ENCODE measurements around the gene NACC1. TPM values are rescaled to one million over a fixed set of nuclear protein-coding genes. Genes with fewer than 3 reads are reported as not detected.
A peak's percentile ranks its signal among the peaks of the same experiment; 100 is the strongest.

The NACC1 gene
- total and polyA plus RNA-seq, 2 experiments from 2014 or later: 11.1 to 35.0 TPM

DNA sequence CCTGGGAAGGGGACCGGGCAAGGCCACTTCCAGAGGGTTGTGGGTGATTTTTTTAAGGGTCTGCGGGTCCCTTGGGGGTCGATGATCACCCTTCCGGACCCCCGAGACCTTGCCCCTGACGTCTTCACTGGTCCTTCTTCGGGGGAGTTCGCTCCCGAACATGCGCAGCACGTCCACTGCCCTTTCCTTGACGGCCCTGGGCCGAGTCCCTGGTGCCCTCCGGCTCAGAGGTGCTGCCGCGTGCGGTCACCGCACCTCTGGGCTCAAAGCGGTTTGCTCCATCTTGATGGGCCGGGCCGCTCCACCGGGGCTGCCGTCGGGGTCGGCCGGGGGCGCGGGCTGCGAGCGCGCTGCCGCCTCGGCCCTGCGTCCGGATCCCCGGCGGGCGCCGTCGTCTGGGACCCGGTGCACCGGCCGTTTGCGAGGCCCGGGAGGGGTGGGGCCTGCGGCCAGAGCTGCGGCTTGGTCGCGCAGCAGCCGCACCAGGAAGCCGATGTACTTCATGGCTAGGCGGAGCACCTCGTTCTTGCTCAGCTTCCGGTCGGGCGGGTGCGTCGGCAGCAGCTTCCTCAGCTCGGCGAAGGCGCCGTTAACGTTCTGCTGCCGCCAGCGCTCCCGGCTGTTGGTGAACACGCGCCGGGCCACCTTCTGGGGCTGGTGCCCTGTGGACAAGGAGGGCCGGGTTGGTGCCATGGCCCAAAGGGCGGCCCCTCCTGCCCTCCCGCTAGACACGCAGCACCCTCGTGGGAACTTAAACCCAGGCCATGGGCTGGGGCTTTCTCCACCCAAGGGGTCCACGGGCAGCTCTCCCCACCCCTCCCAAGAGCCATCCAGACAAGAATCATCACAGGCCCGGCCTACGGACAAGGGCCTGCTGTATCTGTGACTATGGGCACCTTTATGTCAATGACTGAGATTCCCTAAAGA lies 18.7 kb upstream of the NACC1 start:
- peak; percentile 63 for DNase-seq (ENCODE audit: low spot score)
- H3K27me3 ChIP-seq: peaks cover 60% of the 10 kb centered on the region
- peak overlapping the region; percentile 71 for H3K4me2 ChIP-seq
- H3K27ac ChIP-seq: no peak overlapping the region
- H3K79me2 ChIP-seq: no peaks in the 10 kb centered on the region
- H3K9me2 ChIP-seq (replicated peaks; ENCODE audit: insufficient read depth): no peaks in the 10 kb centered on the region
- H3K9me3 ChIP-seq (ENCODE audit: low read depth): no peaks in the 10 kb centered on the region
- WGBS (ENCODE audit: low lambda C conversion rate, missing lambda C conversion rate): 28% methylated on average over 51 of the region's 77 CpGs
- H4K20me1 ChIP-seq (ENCODE audit: insufficient read depth, poor library complexity, severe bottlenecking): peaks cover 9% of the 10 kb centered on the region
- H2AFZ ChIP-seq: no peak overlapping the region
- peaks cover 46% of the 10 kb centered on the region for H3K4me1 ChIP-seq (ENCODE audit: insufficient read depth)
- H3K4me3 ChIP-seq: no peak overlapping the region
- no peaks in the 10 kb centered on the region for H3K36me3 ChIP-seq (replicated peaks; ENCODE audit: insufficient read depth, low read depth)
- TF ChIP-seq EZH2 (IDR thresholded peaks at IDR 0.05; ENCODE audit: borderline replicate concordance): peak; percentile 31
- no peak for TF ChIP-seq EZH2phosphoT487 (IDR thresholded peaks at IDR 0.05; ENCODE audit: low read depth, severe bottlenecking, unreplicated experiment)

GRCh38 chr19:13100031-13100588 lies 18.0 kb upstream of the NACC1 start:
- no peak for TF ChIP-seq EZH2phosphoT487 (IDR thresholded peaks at IDR 0.05; ENCODE audit: low read depth, severe bottlenecking, unreplicated experiment)
- Histone ChIP-seq H3K27me3 (peaks cover 52% of the 10 kb centered on the region), H3K9me2 (replicated peaks; ENCODE audit: insufficient read depth) (no peaks in the 10 kb centered on the region), H3K27ac (no peak overlapping the region), H3K4me1 (ENCODE audit: insufficient read depth) (peaks cover 45% of the 10 kb centered on the region), H3K79me2 (no peaks in the 10 kb centered on the region), H3K4me2 (no peak overlapping the region), H4K20me1 (ENCODE audit: insufficient read depth, poor library complexity, severe bottlenecking) (peaks cover 6% of the 10 kb centered on the region), H3K4me3 (no peak overlapping the region), H3K9me3 (ENCODE audit: low read depth) (no peaks in the 10 kb centered on the region), H3K36me3 (replicated peaks; ENCODE audit: insufficient read depth, low read depth) (no peaks in the 10 kb centered on the region), H2AFZ (no peak overlapping the region)
- DNase-seq (ENCODE audit: low spot score): no peak
- WGBS (ENCODE audit: low lambda C conversion rate, missing lambda C conversion rate): 93% methylated on average over 12 of the region's 12 CpGs

DNA sequence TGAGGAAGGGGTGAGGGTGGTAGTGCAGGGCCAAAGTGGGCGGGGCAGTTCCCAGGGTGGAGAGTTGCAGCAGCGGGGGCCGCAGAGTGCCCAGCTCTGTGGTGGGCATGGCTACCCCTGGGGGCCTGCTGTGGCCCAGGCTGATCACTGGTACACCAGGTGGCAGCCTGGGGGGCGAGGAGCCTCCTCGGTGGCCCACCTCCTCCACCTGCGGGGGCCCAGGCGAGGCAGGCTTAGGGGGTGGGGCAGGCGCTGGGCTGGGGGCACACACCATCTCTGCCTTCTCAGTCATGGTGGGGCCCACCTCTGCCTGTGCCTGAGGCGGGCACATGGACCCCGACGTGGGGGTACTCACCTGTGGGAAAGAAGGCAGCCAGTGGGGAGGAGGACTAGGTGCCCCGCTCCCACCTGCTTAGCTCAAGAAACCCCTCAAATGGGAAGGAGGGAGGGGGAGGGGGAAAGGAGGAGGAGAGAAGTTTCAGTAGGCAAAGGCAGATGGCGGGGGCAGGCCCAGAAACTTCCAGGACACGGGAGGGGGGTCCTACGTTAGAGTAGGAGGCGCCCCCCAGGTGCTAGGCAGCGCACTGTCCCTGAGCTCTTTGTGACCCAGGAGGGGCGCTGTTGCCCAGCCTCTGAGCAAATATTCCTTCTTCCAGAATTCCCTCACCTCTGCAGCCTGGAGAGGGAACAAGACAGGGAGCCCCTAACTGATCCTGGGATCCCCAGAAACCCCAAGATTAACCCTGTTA lies 17.0 kb upstream of the NACC1 start:
- Histone ChIP-seq H2AFZ (no peak overlapping the region), H3K9me3 (ENCODE audit: low read depth) (no peaks in the 10 kb centered on the region), H3K9me2 (replicated peaks; ENCODE audit: insufficient read depth) (no peaks in the 10 kb centered on the region), H3K27ac (no peak overlapping the region), H3K4me1 (ENCODE audit: insufficient read depth) (peaks cover 36% of the 10 kb centered on the region), H3K27me3 (peaks cover 43% of the 10 kb centered on the region), H3K4me2 (no peak overlapping the region), H3K4me3 (no peak overlapping the region), H4K20me1 (ENCODE audit: insufficient read depth, poor library complexity, severe bottlenecking) (peaks cover 4% of the 10 kb centered on the region), H3K36me3 (replicated peaks; ENCODE audit: insufficient read depth, low read depth) (no peaks in the 10 kb centered on the region), H3K79me2 (no peaks in the 10 kb centered on the region)
- WGBS (ENCODE audit: low lambda C conversion rate, missing lambda C conversion rate): 78% methylated on average over 15 of the region's 18 CpGs
- TF ChIP-seq EZH2 (IDR thresholded peaks at IDR 0.05; ENCODE audit: borderline replicate concordance) (no peak), CTCF (IDR thresholded peaks at IDR 0.05; ENCODE audit: poor library complexity) (peak; percentile 20)
- no peak for DNase-seq (ENCODE audit: low spot score)

- 81% methylated on average over 7 of the region's 7 CpGs for WGBS (ENCODE audit: low lambda C conversion rate, missing lambda C conversion rate)
- no peak for TF ChIP-seq EZH2 (IDR thresholded peaks at IDR 0.05; ENCODE audit: borderline replicate concordance)
- TF ChIP-seq CTCF (IDR thresholded peaks at IDR 0.05; ENCODE audit: poor library complexity): no peak
- no peak for TF ChIP-seq EZH2phosphoT487 (IDR thresholded peaks at IDR 0.05; ENCODE audit: low read depth, severe bottlenecking, unreplicated experiment)
- Histone ChIP-seq H3K27ac (no peak overlapping the region), H2AFZ (no peak overlapping the region), H3K79me2 (no peaks in the 10 kb centered on the region), H3K4me1 (ENCODE audit: insufficient read depth) (peaks cover 30% of the 10 kb centered on the region), H3K9me3 (ENCODE audit: low read depth) (no peaks in the 10 kb centered on the region), H3K4me3 (no peak overlapping the region), H3K4me2 (peak overlapping the region; percentile 80), H3K9me2 (replicated peaks; ENCODE audit: insufficient read depth) (no peaks in the 10 kb centered on the region), H4K20me1 (ENCODE audit: insufficient read depth, poor library complexity, severe bottlenecking) (peaks cover 4% of the 10 kb centered on the region), H3K36me3 (replicated peaks; ENCODE audit: insufficient read depth, low read depth) (no peaks in the 10 kb centered on the region), H3K27me3 (peaks cover 35% of the 10 kb centered on the region)
- DNase-seq (ENCODE audit: low spot score): no peak
These were observed 16.3 kb upstream of the NACC1 start for GRCh38 chr19:13101590-13102415.

Measured in hepatocyte (in vitro differentiated cells).